ENCODE measurements around the gene PITPNC1. TPM values are rescaled to one million over a fixed set of nuclear protein-coding genes. Genes with fewer than 3 reads are reported as not detected.
A peak's percentile ranks its signal among the peaks of the same experiment; 100 is the strongest.
"Not testable (repeated sequence)": the region's sequence is repeated elsewhere in the genome, so short reads cannot be mapped to it uniquely, and the experiment has no call there.

The PITPNC1 gene
- total and polyA plus RNA-seq, 12 donors = 4.9 to 33.0 (median 14.0) TPM

DNA sequence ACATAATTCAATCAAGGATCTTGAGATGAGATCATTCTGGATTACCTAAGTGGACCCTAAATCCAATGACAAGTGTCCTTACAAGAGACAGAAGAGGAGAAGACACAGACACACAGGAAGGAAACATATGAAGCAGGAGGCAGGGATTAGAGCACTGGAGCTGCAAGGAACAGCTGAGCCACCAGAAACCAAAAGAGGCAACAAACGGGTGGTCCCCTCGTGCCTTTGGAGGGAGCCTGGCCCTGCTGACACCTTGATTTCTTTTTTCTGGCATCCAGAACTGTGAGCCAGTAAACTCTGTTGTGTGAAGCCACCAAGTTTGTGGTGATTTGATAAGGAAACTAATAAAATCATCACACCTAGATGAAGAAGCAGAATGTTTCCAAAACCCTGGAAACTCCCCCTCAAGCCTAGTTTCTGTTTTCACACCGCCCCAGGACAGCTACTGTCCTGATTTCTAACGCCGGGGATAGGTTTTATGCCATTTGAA is 115.2 kb downstream of the PITPNC1 start:
- no peak for DNase-seq
- no peak overlapping the region for H3K4me3 ChIP-seq
- peaks cover 12 to 23% of the 10 kb centered on the region in 2 donors for H3K4me1 ChIP-seq (replicated peaks in 1 of 2)
- TF ChIP-seq POLR2A (IDR thresholded peaks at IDR 0.05) = no peak
- no peak for TF ChIP-seq CTCF (IDR thresholded peaks at IDR 0.05)
- WGBS, 4 donors = 59 to 75% (median 68%) methylated on average over 5 of the region's 5 CpGs
- no peaks in the 10 kb centered on the region for H3K36me3 ChIP-seq (replicated peaks in 1 of 2)
- peak overlapping the region in 1 of 5 donors; percentile 3 for H3K27ac ChIP-seq
- no peaks in the 10 kb centered on the region for H3K9me3 ChIP-seq (replicated peaks in 1 of 3)
- intact Hi-C loops (cut with DNase I) = loop anchor here in 1 of 2 donors (10.0 kb wide), 1 partner anchor 113 kb away; no protein-coding TSS in a partner anchor
- H3K27me3 ChIP-seq = no peaks in the 10 kb centered on the region

- TF ChIP-seq CTCF (IDR thresholded peaks at IDR 0.05) = no peak
- no peak for TF ChIP-seq POLR2A (IDR thresholded peaks at IDR 0.05)
- no peak for DNase-seq
- intact Hi-C loops (cut with DNase I) = loop anchor here in 1 of 2 donors (10.0 kb wide), 1 partner anchor 112 kb away; no protein-coding TSS in a partner anchor
- H3K4me1 ChIP-seq (replicated peaks in 1 of 2) = peaks cover 12 to 23% of the 10 kb centered on the region in 2 donors
- H3K9me3 ChIP-seq (replicated peaks in 1 of 3) = no peaks in the 10 kb centered on the region
- no peaks in the 10 kb centered on the region for H3K36me3 ChIP-seq (replicated peaks in 1 of 2)
- H3K27ac ChIP-seq = no peak overlapping the region
- no peaks in the 10 kb centered on the region for H3K27me3 ChIP-seq
- 76 to 83% (median 83%) methylated on average over 13 of the region's 13 CpGs for WGBS, 4 donors
- no peak overlapping the region for H3K4me3 ChIP-seq
These were observed 115.9 kb downstream of the PITPNC1 start for GRCh38 chr17:67492824-67493517.

GRCh38 chr17:67493812-67494211 is 116.7 kb downstream of the PITPNC1 start:
- DNase-seq = no peak
- Histone ChIP-seq H3K27me3 (no peaks in the 10 kb centered on the region), H3K4me3 (no peak overlapping the region), H3K27ac (no peak overlapping the region), H3K36me3 (replicated peaks in 1 of 2) (no peaks in the 10 kb centered on the region), H3K4me1 (replicated peaks in 1 of 2) (peaks cover 12 to 23% of the 10 kb centered on the region in 2 donors), H3K9me3 (replicated peaks in 1 of 3) (no peaks in the 10 kb centered on the region)
- WGBS, 4 donors = 73 to 80% (median 78%) methylated on average over 4 of the region's 4 CpGs
- intact Hi-C loops (cut with DNase I) = loop anchor here in 1 of 2 donors (10.0 kb wide), 1 partner anchor 111 kb away; no protein-coding TSS in a partner anchor
- no peak for TF ChIP-seq POLR2A (IDR thresholded peaks at IDR 0.05)
- TF ChIP-seq CTCF (IDR thresholded peaks at IDR 0.05) = no peak

- not testable (repeated sequence) for DNase-seq; H3K27ac ChIP-seq; H3K36me3 ChIP-seq (replicated peaks in 1 of 2); H3K27me3 ChIP-seq; H3K9me3 ChIP-seq (replicated peaks in 1 of 3); H3K4me3 ChIP-seq
- peaks cover 9 to 23% of the 10 kb centered on the region in 2 donors for H3K4me1 ChIP-seq (replicated peaks in 1 of 2)
- WGBS, 4 donors = 91 to 96% (median 96%) methylated on average over 5 of the region's 5 CpGs
- intact Hi-C loops (cut with DNase I) = loop anchor here in 1 of 2 donors (10.0 kb wide), 1 partner anchor 109 kb away; no protein-coding TSS in a partner anchor
These were observed 118.5 kb downstream of the PITPNC1 start for GRCh38 chr17:67495534-67495933.

Data from adrenal gland (tissue), 12 donors.